Activated naive CD8-positive, alpha-beta T cell treated with anti-CD3 and anti-CD28 coated beads, Interleukin-2, amount 50 U/mL, for 24 hours (primary cell): ENCODE measurements around the gene IAPP.
"Not testable (repeated sequence)": the region's sequence is repeated elsewhere in the genome, so short reads cannot be mapped to it uniquely, and the experiment has no call there.

ENCODE experiments used
- ATAC-seq: fragments of 150-1000 bp; cut with Tn5 transposase; one replicate; pipeline ENCODE4 v1.10.0; 2021
- DNase-seq: peaks from one replicate; pipeline ENCODE4 v3.0.0; 2021
- H3K27ac Mint-ChIP-seq: one replicate; pipeline ENCODE4 v1.8.0; 2021; ENCODE audit warnings: mild to moderate bottlenecking, mixed read lengths
- H3K27me3 Mint-ChIP-seq: one replicate; pipeline ENCODE4 v1.8.0; 2021; ENCODE audit warnings: mixed read lengths
- H3K36me3 Mint-ChIP-seq: one replicate; pipeline ENCODE4 v1.8.0; 2021; ENCODE audit warnings: low read depth, mixed read lengths
- H3K4me1 Mint-ChIP-seq: one replicate; pipeline ENCODE4 v1.8.0; 2021; ENCODE audit warnings: mixed read lengths
- H3K4me3 Mint-ChIP-seq: one replicate; pipeline ENCODE4 v1.8.0; 2021; ENCODE audit warnings: mild to moderate bottlenecking, moderate library complexity, mixed read lengths
- H3K9me3 Mint-ChIP-seq: one replicate; pipeline ENCODE4 v1.8.0; 2021; ENCODE audit warnings: mixed read lengths

IAPP gene

DNA sequence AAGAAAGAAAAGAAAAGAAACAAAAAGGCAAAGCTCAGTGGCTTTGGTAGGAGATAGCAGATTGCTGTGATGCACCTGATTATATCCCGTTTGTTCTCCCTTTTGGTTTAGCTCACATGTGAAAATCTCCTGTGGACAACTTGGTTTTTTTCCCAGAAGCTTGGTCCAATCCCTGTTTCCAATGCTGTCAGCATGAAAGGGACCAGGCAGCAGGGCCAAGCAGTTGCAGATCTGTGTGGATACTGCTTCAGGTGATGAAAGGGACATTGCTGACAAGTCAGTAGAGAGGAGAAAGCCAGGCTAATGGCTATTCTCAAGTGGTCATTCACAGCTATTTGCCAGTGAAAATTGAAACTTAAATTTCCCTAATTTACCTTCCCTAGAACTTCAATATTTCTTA is 19.2 kb upstream of the IAPP start:
- Mint-ChIP-seq H3K27me3 (peaks cover 8% of the 10 kb centered on the region), H3K36me3 (no peaks in the 10 kb centered on the region), H3K4me3 (no peak overlapping the region), H3K9me3 (no peaks in the 10 kb centered on the region), H3K4me1 (no peaks in the 10 kb centered on the region), H3K27ac (no peak overlapping the region)
- no peak for DNase-seq
- ATAC-seq, result no peak

DNA sequence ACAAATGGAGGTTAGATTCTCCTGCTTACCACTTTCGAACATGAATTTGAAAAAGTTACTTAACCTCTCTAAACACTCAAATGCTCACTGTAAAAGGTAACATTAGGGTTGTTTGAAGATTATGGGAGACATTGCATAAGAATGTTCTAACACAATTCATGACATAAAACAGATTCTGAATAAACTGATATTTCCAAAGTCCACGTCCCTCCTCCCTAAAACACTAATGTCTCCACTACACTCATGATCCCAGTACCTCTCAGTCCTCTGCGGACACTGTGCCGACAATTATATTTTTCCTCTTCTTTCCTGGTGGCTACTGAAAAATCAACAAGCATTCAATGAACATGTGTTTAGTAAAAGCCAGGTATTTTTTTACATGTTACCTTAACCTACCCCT is 18.8 kb upstream of the IAPP start:
- H3K36me3 Mint-ChIP-seq, result no peaks in the 10 kb centered on the region
- no peaks in the 10 kb centered on the region for H3K9me3 Mint-ChIP-seq
- peaks cover 8% of the 10 kb centered on the region for H3K27me3 Mint-ChIP-seq
- ATAC-seq, result no peak
- H3K4me3 Mint-ChIP-seq, result no peak overlapping the region
- no peak for DNase-seq
- H3K27ac Mint-ChIP-seq, result no peak overlapping the region
- no peaks in the 10 kb centered on the region for H3K4me1 Mint-ChIP-seq

DNA sequence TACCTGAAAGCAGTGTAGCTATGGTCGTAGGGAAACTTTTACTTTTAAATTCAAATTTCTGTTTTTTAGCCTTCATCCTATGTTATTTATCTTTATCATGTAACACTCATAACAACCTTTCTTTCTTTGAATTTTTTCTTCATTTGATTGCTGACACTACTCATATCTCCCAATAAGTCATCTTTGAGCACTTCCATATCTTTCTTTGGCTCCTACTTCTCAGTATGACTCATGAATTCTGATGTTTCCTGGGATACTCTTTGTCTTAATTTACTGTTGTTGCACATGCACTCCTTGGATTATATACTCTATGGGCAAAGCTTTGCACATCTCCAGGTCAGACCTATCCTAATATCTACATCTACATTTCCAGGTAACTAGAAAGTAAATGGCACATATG is 18.1 kb upstream of the IAPP start:
- H3K4me1 Mint-ChIP-seq, result no peaks in the 10 kb centered on the region
- H3K9me3 Mint-ChIP-seq, result no peaks in the 10 kb centered on the region
- no peak overlapping the region for H3K27ac Mint-ChIP-seq
- DNase-seq (no peak), ATAC-seq (no peak)
- peaks cover 8% of the 10 kb centered on the region for H3K27me3 Mint-ChIP-seq
- H3K4me3 Mint-ChIP-seq, result no peak overlapping the region
- no peaks in the 10 kb centered on the region for H3K36me3 Mint-ChIP-seq

DNA sequence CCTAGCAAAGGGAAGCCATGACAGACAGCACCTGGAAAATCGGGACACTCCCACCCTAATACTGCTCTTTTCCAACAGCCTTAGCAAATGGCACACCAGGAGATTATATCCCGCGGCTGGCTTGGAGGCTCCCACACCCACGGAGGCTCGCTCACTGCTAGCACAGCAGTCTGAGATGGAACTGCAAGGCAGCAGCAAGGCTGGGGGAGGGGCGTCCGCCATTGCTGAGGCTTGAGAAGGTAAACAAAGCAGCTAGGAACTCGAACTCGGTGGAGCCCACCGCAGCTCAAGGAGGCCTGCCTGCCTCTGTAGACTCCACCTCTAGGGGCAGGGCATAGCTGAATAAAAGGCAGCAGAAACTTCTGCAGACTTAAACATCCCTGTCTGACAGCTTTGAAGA is 12.1 kb upstream of the IAPP start:
- H3K27ac Mint-ChIP-seq, H3K4me1 Mint-ChIP-seq, H3K27me3 Mint-ChIP-seq, H3K9me3 Mint-ChIP-seq, H3K4me3 Mint-ChIP-seq, DNase-seq, ATAC-seq, H3K36me3 Mint-ChIP-seq: not testable (repeated sequence)

DNA sequence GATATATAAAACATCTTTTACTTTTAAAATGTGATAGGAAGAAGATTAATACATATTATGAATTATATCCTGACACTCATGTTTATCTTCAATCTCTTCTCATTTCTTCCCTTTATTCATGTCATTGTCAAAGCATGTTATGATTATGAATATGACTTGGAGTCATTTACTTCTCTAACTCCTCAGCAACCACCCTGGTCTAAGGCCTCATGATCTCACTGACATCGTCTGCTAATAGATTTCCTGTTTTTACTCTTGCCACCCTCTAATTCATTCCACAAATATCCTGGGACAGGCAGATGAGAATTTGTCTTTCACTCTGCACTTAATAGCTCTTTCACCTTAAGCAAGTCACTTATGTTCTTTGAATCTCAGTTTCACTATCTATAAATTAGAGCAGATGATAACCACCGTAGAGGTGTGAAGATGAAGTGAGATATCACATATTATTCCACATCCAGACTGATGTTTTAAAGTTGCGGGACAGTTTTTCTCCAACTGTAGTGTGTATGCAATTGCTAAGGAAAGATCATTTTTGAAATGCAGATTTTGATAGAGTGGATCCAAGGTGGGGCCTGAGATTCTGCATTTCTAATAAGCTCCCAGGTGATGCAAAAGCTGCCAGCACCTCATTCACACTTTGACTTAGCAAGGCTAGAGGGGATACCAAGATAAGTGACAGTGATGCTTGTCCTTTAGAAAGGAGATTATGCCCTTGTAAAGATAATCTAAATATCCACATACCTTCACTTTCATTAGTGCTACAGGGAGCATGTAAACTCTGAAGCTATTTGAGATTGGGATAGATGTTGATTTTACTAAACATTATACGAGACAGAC is 3.3 kb upstream of the IAPP start:
- ATAC-seq, result no peak
- Mint-ChIP-seq H3K4me1 (peaks cover 4% of the 10 kb centered on the region), H3K9me3 (no peaks in the 10 kb centered on the region), H3K27me3 (peaks cover 2% of the 10 kb centered on the region), H3K4me3 (no peak overlapping the region), H3K27ac (no peak overlapping the region), H3K36me3 (no peaks in the 10 kb centered on the region)
- DNase-seq, result no peak

DNA sequence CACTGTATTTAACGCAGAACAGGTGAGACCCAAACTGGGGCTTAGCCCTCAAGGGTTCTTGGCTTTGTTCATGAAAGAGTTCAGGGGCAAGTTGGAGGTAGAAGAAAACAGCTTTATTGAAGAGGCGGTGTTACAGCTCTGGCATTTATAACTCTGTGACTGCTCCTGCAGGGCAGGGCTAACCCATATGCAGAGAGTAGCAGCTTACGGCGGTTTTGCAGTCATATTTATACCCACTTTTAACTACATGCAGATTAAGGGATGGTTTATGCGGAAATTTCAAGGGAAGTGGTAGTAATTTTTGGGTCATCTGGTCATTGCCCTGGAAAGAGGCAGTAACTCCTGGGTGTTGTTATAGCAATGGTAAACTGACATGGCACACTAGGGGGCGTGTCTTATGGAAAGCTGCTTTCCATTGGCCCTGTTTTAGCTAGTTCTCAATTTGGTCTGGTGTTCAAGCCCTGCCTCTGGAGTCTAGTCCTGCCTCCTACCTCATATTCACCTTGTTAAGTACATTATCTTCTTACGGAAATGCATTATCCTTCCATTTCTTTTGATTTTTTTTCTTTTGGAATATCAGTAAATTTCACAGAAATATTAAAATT is 1.8 kb upstream of the IAPP start:
- Mint-ChIP-seq H3K36me3 (no peaks in the 10 kb centered on the region), H3K27me3 (peaks cover 2% of the 10 kb centered on the region), H3K4me3 (no peak overlapping the region), H3K9me3 (no peaks in the 10 kb centered on the region), H3K27ac (no peak overlapping the region), H3K4me1 (peaks cover 4% of the 10 kb centered on the region)
- DNase-seq (no peak), ATAC-seq (no peak)

DNA sequence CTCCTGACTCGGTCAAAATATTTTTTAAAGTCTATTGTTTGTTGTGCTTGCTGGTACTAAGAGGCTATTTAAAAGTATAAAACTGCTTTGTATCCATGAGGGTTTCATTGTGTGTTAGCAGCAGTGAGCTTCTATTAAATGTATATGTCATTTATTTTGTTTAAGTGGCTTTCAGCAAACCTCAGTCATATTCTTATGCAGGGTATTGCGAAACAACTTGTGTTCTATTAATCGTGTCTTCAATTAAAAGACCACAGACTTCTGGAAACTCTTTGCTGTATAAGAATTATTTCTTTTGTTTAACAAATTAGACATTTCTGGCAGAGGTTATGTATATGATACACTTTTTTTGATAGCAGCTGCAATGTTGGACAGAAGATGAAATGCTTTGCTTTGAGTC is 6.5 kb downstream of the IAPP start:
- H3K4me1 Mint-ChIP-seq, result no peaks in the 10 kb centered on the region
- peaks cover 16% of the 10 kb centered on the region for H3K27me3 Mint-ChIP-seq
- no peaks in the 10 kb centered on the region for H3K9me3 Mint-ChIP-seq
- DNase-seq (no peak), ATAC-seq (no peak)
- H3K36me3 Mint-ChIP-seq, result no peaks in the 10 kb centered on the region
- no peak overlapping the region for H3K27ac Mint-ChIP-seq
- H3K4me3 Mint-ChIP-seq, result no peak overlapping the region

DNA sequence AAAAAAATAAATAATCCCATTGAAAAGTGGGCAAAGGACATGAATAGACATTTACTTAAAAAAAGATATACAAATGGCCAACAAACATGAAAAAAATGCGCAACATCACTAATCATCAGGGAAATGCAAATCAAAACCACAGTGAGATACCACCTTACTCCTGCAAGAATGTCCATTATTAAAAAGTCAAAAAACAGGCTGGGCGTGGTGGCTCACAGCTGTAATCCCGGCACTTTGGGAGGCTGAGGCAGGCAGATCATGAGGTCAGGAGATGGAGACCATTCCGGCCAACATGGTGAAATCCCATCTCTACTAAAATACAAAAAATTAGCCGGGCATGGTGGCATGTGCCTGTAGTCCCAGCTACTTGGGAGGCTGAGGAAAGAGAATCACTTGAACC is 8.6 kb downstream of the IAPP start:
- not testable (repeated sequence) for H3K4me3 Mint-ChIP-seq, ATAC-seq, H3K27ac Mint-ChIP-seq, H3K9me3 Mint-ChIP-seq, H3K36me3 Mint-ChIP-seq, DNase-seq, H3K4me1 Mint-ChIP-seq
- H3K27me3 Mint-ChIP-seq, result peaks cover 16% of the 10 kb centered on the region

DNA sequence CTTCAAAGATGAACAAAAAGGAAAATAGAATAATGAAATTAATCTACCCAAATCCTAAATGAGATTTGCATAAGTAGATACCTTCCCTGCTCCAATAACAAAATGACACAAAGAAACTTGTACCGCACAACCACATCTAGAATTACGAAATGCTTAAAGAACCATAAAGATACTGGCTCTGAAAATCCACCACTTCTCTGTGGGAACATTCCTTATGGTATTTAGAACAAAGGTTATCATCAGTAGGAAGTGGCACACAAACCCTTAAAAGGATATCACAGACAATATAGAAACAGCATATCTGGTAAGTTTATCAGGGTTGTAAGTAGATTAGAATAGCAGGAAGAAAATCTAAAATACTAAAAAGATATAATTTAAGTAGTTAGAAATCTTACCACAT is 11.6 kb downstream of the IAPP start:
- Mint-ChIP-seq H3K4me1 (no peaks in the 10 kb centered on the region), H3K36me3 (no peaks in the 10 kb centered on the region), H3K27me3 (peaks cover 7% of the 10 kb centered on the region), H3K9me3 (no peaks in the 10 kb centered on the region), H3K27ac (no peak overlapping the region), H3K4me3 (no peak overlapping the region)
- no peak for ATAC-seq
- DNase-seq, result no peak

DNA sequence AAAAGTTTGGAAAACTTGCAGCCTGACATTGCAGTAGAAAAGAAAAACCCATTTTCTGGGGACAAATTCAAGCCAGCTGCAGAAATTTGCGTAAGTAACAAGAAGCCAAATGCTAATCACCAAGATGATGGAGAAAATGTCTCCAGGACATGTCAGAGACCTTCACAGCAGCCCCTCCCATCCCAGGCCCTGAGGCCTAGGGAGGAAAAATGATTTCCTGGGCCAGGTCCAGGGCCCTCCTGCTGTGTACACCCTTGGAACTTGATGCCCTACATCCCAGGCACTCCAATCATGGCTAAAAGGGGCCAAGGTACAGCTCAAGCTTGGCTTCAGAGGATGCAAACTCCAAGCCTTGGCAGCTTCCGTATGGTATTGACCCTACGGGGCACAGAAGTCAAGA is 14.5 kb downstream of the IAPP start:
- Mint-ChIP-seq H3K27ac (no peak overlapping the region), H3K9me3 (no peaks in the 10 kb centered on the region), H3K36me3 (no peaks in the 10 kb centered on the region), H3K27me3 (peaks cover 7% of the 10 kb centered on the region), H3K4me3 (no peak overlapping the region), H3K4me1 (peaks cover 4% of the 10 kb centered on the region)
- ATAC-seq (no peak), DNase-seq (no peak)

DNA sequence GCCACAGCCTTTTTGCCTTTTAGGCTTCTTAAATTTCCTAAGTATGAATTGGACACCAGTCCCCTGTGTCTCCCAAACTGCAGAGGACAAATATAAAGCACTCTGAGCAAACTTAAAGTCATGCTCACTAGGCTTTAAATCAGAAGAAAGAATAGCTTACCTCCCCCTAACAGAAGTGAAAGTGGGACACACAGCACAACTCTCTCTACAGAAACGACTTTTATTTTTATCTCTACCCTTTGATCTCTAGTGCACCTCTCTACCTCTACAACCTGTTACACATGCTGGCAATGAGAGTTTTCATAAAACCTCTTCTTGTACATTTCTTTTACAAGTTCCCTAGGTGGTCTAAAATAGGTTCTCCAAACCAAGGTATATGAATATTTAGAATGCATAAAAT is 19.7 kb downstream of the IAPP start:
- ATAC-seq (peak; percentile 15), DNase-seq (no peak)
- no peak overlapping the region for H3K4me3 Mint-ChIP-seq
- no peaks in the 10 kb centered on the region for H3K36me3 Mint-ChIP-seq
- H3K27me3 Mint-ChIP-seq, result peaks cover 12% of the 10 kb centered on the region
- no peaks in the 10 kb centered on the region for H3K9me3 Mint-ChIP-seq
- no peak overlapping the region for H3K27ac Mint-ChIP-seq
- peaks cover 11% of the 10 kb centered on the region for H3K4me1 Mint-ChIP-seq

DNA sequence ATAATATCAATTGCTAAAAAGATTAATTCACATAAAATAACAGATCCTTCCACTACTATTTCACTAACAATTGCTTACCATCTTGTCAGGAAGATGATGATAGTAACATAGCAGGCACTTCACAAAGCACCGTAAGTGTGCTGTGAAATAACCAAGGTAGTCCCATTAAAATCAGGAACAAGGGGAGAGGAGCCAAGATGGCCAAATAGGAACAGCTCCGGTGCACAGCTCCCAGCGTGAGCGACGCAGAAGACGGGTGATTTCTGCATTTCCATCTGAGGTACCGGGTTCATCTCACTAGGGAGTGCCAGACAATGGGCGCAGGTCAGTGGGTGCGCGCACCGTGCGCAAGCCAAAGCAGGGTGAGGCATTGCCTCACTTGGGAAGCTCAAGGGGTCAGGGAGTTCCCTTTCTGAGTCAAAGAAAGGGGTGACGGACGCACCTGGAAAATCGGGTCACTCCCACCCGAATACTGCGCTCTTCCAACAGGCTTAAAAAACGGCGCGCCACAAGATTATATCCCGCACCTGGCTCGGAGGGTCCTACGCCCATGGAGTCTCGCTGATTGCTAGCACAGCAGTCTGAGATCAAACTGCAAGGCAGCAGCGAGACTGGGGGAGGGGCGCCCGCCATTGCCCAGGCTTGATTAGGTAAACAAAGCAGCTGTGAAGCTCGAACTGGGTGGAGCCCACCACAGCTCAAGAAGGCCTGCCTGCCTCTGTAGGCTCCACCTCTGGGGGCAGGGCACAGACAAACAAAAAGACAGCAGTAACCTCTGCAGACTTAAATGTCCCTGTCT is 22.3 kb downstream of the IAPP start:
- not testable (repeated sequence) for ATAC-seq, H3K4me3 Mint-ChIP-seq, H3K36me3 Mint-ChIP-seq, H3K27me3 Mint-ChIP-seq, H3K9me3 Mint-ChIP-seq, DNase-seq, H3K27ac Mint-ChIP-seq
- H3K4me1 Mint-ChIP-seq, result peaks cover 11% of the 10 kb centered on the region

DNA sequence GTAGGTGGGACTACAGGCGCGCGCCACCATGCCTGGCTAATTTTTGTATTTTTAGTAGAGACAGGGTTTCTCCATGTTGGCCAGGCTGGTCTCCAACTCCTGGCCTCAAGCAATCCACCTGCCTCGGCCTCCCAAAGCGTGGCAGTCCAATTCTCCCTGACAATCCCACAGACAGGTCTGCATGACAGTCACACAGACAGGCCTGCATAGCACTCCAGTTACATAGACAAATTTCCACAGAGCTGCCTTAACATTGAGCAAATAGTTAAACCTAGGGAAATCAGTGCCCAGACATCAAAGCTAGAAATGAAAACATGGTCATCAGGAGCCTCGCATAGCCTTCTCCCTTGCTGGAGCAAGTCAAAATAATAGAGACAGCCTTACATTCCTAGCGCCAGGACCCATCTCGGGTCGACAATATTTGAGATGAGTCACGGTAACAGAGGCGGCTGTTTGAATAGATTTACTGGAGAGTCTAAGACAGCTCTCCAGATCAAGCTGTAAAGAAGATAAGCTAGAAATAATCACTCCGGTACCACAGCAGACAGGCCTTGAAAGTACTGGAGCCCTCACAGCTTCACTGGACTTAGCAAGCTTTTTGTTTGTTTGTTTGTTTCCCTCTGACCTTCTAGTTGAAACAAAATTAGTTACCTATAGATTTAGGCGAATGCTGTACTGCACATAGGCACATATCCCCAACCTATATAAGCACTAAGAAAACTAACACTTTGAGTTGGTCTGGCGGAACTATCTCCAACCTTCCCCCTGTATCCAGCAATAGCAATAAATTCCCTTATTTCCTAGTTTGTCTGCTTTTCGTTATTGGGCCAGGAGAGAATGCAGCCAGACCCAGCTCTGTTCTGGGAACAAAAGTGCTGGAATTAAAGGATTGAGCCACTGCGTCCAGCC is 40.9 kb downstream of the IAPP start:
- peaks cover 8% of the 10 kb centered on the region for H3K27me3 Mint-ChIP-seq
- no peaks in the 10 kb centered on the region for H3K9me3 Mint-ChIP-seq
- no peak overlapping the region for H3K27ac Mint-ChIP-seq
- no peaks in the 10 kb centered on the region for H3K36me3 Mint-ChIP-seq
- no peak for ATAC-seq
- H3K4me1 Mint-ChIP-seq, result no peaks in the 10 kb centered on the region
- H3K4me3 Mint-ChIP-seq, result no peak overlapping the region
- no peak for DNase-seq

DNA sequence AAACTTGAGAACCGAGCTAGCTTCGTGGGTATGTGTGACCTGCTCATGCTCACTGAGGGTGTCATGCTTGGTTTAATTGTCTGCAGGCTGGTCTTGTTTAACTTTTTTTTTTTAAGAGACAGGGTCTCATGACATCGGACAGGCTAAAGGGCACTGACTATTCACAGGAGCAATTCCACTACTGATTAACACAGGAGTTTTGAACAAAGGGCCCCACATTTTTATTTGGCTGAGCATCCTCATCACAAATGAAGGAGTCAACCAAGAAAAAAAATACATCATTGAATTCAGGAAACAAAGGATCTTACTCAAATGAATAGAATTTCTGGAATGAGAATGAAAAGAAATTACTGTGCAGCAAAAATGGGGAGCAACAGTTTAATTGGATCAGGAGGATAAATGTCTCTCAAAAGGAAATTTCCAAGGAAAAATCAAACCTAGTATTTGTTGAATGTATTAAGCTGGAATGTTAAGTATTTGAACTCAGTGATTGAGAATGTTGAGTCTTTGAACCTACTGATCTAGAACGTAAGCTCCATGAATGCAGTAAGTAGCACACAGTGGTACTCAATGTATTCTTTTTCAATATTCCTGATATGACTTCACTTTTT is 43.9 kb downstream of the IAPP start:
- H3K4me1 Mint-ChIP-seq, result no peaks in the 10 kb centered on the region
- H3K36me3 Mint-ChIP-seq, result no peaks in the 10 kb centered on the region
- H3K27me3 Mint-ChIP-seq, result peaks cover 8% of the 10 kb centered on the region
- H3K4me3 Mint-ChIP-seq, result no peak overlapping the region
- no peak overlapping the region for H3K27ac Mint-ChIP-seq
- DNase-seq (no peak), ATAC-seq (no peak)
- H3K9me3 Mint-ChIP-seq, result no peaks in the 10 kb centered on the region
